Measurements from ENCODE around the gene KCNQ1.

GRCh38 chr11:2460540-2461252, 15.9 kb downstream of the KCNQ1 start:
- TF ChIP-seq CTCF (IDR thresholded peaks at IDR 0.05) (no peak), POLR2A (IDR thresholded peaks at IDR 0.05) (no peak)

All from lower leg skin (tissue), 3 donors.